Measurements from ENCODE around the gene CPNE4.

The CPNE4 gene

DNA sequence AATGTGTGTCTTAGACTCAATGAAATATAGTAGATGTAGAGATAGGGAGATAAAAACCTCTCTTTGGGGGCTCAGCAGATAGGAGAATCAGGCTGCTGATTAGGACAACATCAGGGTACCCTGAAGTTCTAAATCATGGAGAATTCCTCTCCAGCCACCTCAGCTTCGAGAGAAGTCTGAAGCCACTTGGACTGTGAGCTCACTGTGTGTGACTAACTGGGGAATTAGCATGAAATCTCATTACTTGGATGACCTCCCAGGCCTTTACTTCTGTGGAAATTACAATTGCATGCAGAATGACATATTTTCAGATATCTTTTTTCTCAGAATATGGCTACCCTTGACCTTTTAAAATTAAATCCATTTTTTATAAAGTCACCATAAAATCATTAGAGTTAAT, 404.0 kb downstream of the CPNE4 start:
- no peaks in the 10 kb centered on the region for H3K36me3 ChIP-seq (ENCODE audit: insufficient read depth, low read length)
- H3K9me3 ChIP-seq (ENCODE audit: control insufficient read depth, insufficient read depth, low read length), result no peaks in the 10 kb centered on the region
- no peak overlapping the region for H3K9ac ChIP-seq (ENCODE audit: low read depth, low read length)
- no peaks in the 10 kb centered on the region for H3K4me1 ChIP-seq (ENCODE audit: insufficient read depth, low read length)

DNA sequence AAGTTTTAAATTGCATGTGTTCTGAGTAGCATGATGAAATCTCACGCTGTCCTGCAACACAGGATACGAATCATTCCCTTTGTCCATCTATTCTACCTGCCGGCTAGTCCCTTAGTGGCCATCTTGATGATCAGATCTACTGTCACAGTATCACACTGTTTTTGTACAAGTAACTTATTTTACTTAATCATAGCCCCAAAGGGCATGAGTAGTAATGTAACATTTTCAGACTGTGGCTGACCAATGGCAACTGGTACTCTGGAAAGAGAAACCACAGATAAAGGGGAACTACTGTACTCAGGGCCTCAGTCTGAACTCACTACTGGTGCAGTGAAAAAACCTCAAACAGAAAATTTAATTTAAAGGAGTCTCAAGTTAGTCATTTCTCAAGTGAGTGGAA, 404.7 kb downstream of the CPNE4 start:
- Histone ChIP-seq H3K36me3 (ENCODE audit: insufficient read depth, low read length) (no peaks in the 10 kb centered on the region), H3K4me1 (ENCODE audit: insufficient read depth, low read length) (no peaks in the 10 kb centered on the region), H3K9me3 (ENCODE audit: control insufficient read depth, insufficient read depth, low read length) (no peaks in the 10 kb centered on the region), H3K9ac (ENCODE audit: low read depth, low read length) (no peak overlapping the region)

DNA sequence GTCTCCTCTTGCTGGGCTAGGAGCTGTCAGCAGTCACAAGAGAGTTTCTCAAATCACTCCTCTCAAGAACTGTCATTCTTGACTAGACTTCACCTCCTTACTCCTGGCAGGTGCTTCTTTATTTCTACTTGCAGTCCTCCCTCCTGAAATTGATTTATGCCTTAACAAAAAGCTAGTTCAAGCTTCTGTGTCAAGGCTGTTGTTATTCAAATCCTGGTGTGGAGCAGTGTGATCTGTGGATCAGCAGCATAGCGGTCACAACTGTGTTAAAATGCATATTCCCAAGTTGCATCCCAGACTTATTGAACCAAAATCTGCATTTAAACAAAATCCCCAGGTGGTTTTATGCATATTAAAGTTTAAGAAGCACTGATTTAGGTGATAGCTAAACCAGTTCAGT, 411.4 kb downstream of the CPNE4 start:
- no peaks in the 10 kb centered on the region; the same call in 1 of the 2 replicates for H3K4me1 ChIP-seq (ENCODE audit: insufficient read depth, low read length)
- H3K9ac ChIP-seq (ENCODE audit: low read depth, low read length), result no peak overlapping the region
- no peaks in the 10 kb centered on the region for H3K9me3 ChIP-seq (ENCODE audit: control insufficient read depth, insufficient read depth, low read length)
- no peaks in the 10 kb centered on the region; the same call in 1 of the 2 replicates for H3K36me3 ChIP-seq (ENCODE audit: insufficient read depth, low read length)

DNA sequence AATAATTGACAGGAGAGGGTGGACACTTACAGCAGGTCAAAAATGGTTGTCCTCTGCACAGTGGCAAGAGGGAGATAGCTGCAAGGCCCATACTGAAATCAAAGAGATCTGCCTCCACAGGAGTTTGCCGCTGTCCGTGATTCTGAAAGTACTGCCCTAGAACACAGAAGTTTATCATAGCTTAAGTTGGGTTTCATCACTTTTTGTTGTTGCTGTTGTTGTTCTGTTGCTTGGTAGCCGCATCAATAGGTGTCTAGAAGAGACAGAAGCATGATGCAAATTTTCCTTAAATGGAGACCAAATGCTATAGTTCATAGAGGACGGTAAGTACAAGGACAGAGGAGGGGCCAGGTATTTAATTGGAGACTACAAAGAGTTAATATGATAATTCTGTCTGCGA, 412.1 kb downstream of the CPNE4 start:
- Histone ChIP-seq H3K36me3 (ENCODE audit: insufficient read depth, low read length) (no peaks in the 10 kb centered on the region; the same call in 1 of the 2 replicates), H3K9ac (ENCODE audit: low read depth, low read length) (no peak overlapping the region), H3K4me1 (ENCODE audit: insufficient read depth, low read length) (no peaks in the 10 kb centered on the region; the same call in 1 of the 2 replicates), H3K9me3 (ENCODE audit: control insufficient read depth, insufficient read depth, low read length) (no peaks in the 10 kb centered on the region)

DNA sequence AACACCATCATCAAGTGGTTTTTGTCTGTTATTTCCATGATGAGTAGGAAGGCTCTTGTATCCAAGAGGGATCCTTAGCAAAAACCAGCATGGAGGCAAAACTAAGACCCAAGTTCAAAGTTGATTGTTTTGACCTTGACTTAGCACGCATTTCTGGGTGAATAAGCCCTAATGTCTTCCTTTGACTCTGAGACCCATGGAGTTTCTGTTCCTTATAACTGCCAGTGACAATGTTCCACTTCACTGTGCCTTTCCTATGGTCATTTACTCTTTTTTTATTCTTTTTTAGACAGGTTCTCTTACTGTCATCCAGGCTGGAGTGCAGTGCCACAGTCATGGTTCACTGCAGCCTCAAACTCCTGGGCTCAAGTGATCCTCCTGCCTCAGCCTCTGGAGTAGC, 413.8 kb downstream of the CPNE4 start:
- no peaks in the 10 kb centered on the region; the same call in 1 of the 2 replicates for H3K4me1 ChIP-seq (ENCODE audit: insufficient read depth, low read length)
- H3K9ac ChIP-seq (ENCODE audit: low read depth, low read length), result no peak overlapping the region
- no peaks in the 10 kb centered on the region for H3K9me3 ChIP-seq (ENCODE audit: control insufficient read depth, insufficient read depth, low read length)
- no peaks in the 10 kb centered on the region; the same call in 1 of the 2 replicates for H3K36me3 ChIP-seq (ENCODE audit: insufficient read depth, low read length)

DNA sequence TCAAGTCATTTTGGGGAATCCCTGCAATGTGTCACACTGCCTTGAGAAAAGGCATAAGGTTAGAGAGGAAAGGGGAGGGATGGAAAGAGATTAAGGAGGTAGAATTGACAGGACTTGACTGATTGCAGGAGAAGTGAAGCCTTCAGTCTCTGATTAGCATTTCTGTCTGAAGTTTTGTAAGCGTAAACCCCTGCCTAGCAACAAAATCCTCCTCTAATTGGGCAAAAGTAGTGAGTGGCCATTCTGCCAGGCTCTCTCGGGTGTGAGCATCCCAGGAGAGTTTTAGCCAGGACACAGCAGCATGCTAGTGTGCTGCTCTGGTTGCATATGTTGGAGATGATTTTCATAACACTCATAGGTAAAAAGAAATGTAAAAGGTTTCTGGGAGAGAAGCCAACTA, 415.0 kb downstream of the CPNE4 start:
- H3K9me3 ChIP-seq (ENCODE audit: control insufficient read depth, insufficient read depth, low read length), result no peaks in the 10 kb centered on the region
- H3K9ac ChIP-seq (ENCODE audit: low read depth, low read length), result no peak overlapping the region
- no peaks in the 10 kb centered on the region; the same call in 1 of the 2 replicates for H3K36me3 ChIP-seq (ENCODE audit: insufficient read depth, low read length)
- no peaks in the 10 kb centered on the region; the same call in 1 of the 2 replicates for H3K4me1 ChIP-seq (ENCODE audit: insufficient read depth, low read length)

DNA sequence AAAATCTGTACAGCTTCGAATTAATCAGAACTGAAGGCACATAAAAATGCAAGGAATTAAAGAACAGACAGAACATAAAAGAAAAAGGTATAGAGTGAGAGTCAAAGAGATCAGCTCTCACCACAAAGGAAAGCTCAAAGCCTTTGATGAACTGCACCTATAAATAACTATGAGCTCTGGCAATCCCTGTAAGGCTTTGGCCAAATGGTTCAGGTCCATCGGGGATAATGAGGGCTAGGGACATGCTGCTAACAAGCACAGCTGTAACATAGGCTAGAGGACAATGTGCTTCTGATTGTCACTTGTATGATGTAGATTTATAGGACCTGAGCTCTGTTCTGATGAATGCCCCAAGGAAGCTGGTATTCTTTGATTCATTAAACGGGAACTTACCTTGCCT, 418.1 kb downstream of the CPNE4 start:
- no peaks in the 10 kb centered on the region; the same call in 1 of the 2 replicates for H3K36me3 ChIP-seq (ENCODE audit: insufficient read depth, low read length)
- no peaks in the 10 kb centered on the region for H3K9me3 ChIP-seq (ENCODE audit: control insufficient read depth, insufficient read depth, low read length)
- H3K9ac ChIP-seq (ENCODE audit: low read depth, low read length), result no peak overlapping the region
- H3K4me1 ChIP-seq (ENCODE audit: insufficient read depth, low read length), result no peaks in the 10 kb centered on the region

DNA sequence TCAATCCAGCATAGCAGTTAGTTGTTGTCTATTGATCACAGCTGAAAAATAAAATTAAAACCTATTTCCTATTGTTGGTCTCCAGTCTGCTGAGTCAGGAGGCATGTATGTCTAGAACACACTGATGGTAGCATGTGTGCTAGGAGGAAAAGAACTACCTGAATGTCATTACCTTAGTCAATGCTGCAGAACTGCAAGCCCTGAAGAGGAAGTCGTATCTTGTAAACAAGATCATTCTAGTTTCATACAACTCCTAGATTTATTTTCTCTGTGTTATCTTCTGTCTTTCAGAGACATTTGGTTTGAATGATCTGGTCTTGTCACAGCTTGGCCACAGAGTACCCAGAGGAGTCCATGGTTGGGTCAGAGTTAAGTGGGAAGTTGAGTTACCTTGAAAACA, 422.1 kb downstream of the CPNE4 start:
- no peaks in the 10 kb centered on the region for H3K9me3 ChIP-seq (ENCODE audit: control insufficient read depth, insufficient read depth, low read length)
- no peak overlapping the region for H3K9ac ChIP-seq (ENCODE audit: low read depth, low read length)
- H3K36me3 ChIP-seq (ENCODE audit: insufficient read depth, low read length), result no peaks in the 10 kb centered on the region
- no peaks in the 10 kb centered on the region for H3K4me1 ChIP-seq (ENCODE audit: insufficient read depth, low read length)

DNA sequence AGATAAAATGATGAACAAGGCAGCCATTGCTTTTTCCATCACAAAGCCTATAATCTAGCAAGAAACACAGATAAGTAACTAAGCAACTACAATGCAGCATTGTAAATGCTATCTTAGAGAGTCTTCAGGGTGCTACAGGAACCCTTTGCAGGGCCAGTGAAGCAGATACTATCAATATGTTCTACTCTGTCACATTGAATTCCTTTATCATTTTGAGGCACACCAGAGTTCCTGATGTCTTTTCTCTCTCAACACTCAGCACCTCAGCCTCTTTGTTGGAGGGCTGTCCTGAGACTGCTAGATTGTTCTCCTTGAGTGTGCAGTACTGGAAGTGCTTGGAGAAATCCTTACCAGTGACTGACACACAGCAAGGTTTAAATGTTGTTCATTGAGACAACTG, 424.6 kb downstream of the CPNE4 start:
- H3K36me3 ChIP-seq (ENCODE audit: insufficient read depth, low read length), result no peaks in the 10 kb centered on the region
- no peaks in the 10 kb centered on the region for H3K4me1 ChIP-seq (ENCODE audit: insufficient read depth, low read length)
- no peak overlapping the region for H3K9ac ChIP-seq (ENCODE audit: low read depth, low read length)
- no peaks in the 10 kb centered on the region for H3K9me3 ChIP-seq (ENCODE audit: control insufficient read depth, insufficient read depth, low read length)

DNA sequence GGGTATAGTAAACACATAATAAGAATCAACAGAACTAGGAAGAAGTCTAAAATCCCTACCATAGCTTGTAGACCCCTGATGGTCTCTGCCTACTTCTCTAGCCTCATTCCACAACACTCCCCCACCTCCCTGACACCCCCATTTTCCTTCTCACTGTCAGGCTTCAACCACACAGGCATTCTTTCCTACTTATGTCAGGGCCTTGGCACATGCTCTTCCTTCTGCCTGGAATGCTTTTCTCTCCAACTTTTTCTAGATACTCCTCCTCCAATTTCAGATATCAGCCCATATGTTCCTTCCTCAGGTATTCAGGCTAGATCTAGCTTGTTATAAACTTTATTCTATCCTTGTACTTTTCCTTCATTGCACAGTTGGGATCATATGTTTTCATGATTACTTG, 426.1 kb downstream of the CPNE4 start:
- Histone ChIP-seq H3K9ac (ENCODE audit: low read depth, low read length) (no peak overlapping the region), H3K9me3 (ENCODE audit: control insufficient read depth, insufficient read depth, low read length) (no peaks in the 10 kb centered on the region), H3K36me3 (ENCODE audit: insufficient read depth, low read length) (no peaks in the 10 kb centered on the region), H3K4me1 (ENCODE audit: insufficient read depth, low read length) (no peaks in the 10 kb centered on the region)

DNA sequence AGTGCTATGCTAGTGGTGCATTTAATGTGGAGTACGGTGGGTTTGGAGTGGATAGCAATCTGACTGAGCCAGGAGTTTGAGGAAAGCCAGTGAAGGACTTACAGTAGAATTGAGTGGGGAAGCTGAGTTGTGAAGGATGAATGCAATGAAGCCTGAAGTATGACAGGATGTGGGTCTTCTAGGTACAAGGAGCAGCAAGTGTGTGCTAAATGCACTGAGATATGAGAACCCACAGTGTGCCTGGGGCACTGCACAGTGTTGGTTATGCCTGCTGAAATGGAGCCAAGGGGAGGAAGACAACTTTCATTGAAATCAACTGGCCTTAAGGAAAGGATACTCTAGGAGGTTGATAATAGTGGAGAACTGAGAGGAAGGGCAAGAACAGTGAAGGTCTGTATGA, 426.5 kb downstream of the CPNE4 start:
- H3K4me1 ChIP-seq (ENCODE audit: insufficient read depth, low read length), result no peaks in the 10 kb centered on the region
- no peaks in the 10 kb centered on the region for H3K9me3 ChIP-seq (ENCODE audit: control insufficient read depth, insufficient read depth, low read length)
- H3K9ac ChIP-seq (ENCODE audit: low read depth, low read length), result no peak overlapping the region

DNA sequence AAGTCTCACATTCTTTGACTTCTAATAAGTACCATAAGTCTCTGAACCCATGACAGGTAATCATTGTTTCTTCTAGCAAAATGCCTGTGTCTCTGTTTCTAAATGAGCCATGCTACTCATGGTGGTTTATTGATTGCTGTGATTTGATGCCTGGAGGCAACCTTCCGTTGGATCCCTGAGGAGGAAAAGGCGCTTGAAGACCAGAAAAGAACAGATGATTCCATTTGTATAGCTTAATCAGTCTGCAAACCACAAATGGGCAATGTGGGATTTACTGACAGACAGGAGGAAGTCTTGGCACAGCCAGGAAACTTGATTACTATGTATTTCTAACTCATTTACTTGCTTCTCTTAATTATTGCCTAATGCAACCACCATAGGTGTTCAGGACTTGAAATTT, 428.9 kb downstream of the CPNE4 start:
- Histone ChIP-seq H3K9me3 (ENCODE audit: control insufficient read depth, insufficient read depth, low read length) (no peaks in the 10 kb centered on the region), H3K4me1 (ENCODE audit: insufficient read depth, low read length) (no peaks in the 10 kb centered on the region), H3K9ac (ENCODE audit: low read depth, low read length) (no peak overlapping the region), H3K36me3 (ENCODE audit: insufficient read depth, low read length) (no peaks in the 10 kb centered on the region)

More for the DNA sequence above, 426.5 kb downstream of the CPNE4 start:
- no peaks in the 10 kb centered on the region for H3K36me3 ChIP-seq (ENCODE audit: insufficient read depth, low read length)

DNA sequence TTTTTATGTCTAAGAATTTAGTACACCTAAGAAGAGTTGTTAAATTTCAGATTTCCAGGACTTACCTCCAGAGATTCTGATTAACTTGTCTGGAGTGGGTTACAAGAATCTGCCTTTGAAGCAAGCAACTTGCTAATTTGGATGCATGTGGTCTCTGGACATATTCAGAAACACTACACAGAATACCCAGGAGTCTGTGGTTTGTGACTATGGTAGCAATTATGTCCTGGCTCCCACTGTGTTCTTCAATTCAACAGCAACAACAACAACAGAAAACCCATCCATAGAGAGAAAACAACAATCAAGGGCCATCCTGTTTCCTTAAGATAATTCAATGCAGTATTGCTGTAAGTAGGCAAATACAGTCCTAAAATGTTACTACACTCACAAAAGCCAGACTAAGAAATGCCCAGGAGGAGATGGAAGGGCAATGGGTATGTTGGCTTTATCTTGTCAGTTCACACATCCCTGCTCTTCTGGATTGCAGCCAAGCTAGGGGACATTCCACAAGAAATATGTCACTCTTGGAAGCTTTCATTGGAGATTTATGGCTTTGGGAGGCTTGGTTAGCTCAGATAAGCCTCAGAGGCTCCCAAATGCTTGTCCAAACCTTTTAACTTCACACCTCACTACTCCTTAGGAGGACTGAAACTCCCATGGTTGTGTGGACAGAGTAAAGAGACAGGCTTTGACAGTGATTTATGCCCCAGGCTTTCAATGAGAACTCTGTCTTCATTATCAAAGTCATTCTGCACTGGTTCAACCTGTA, 432.6 kb downstream of the CPNE4 start:
- Histone ChIP-seq H3K4me1 (ENCODE audit: insufficient read depth, low read length) (no peaks in the 10 kb centered on the region), H3K9ac (ENCODE audit: low read depth, low read length) (no peak overlapping the region)

DNA sequence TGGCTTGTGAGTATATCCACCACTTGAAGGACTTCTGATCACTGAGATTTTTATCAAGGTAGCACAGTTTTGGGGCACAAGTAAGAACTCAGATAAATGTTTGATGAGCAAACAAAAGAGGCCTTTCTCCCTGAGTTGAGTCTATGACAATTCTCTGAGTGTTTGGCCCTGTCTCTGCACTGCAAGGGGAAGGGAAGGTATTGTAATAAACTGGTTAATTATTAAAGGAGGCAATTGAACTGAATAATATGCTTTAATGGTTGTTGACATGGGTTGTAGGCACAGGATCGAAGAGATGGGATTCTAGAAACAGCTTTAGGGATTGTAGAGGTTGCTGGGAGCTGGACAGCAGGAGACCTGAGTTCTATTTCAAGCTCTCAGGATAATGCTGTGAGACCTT, 437.0 kb downstream of the CPNE4 start:
- Histone ChIP-seq H3K36me3 (ENCODE audit: insufficient read depth, low read length) (no peaks in the 10 kb centered on the region), H3K4me1 (ENCODE audit: insufficient read depth, low read length) (no peaks in the 10 kb centered on the region), H3K9ac (ENCODE audit: low read depth, low read length) (no peak overlapping the region), H3K9me3 (ENCODE audit: control insufficient read depth, insufficient read depth, low read length) (no peaks in the 10 kb centered on the region)

More for the DNA sequence above, 432.6 kb downstream of the CPNE4 start:
- Histone ChIP-seq H3K9me3 (ENCODE audit: control insufficient read depth, insufficient read depth, low read length) (no peaks in the 10 kb centered on the region), H3K36me3 (ENCODE audit: insufficient read depth, low read length) (no peaks in the 10 kb centered on the region)

DNA sequence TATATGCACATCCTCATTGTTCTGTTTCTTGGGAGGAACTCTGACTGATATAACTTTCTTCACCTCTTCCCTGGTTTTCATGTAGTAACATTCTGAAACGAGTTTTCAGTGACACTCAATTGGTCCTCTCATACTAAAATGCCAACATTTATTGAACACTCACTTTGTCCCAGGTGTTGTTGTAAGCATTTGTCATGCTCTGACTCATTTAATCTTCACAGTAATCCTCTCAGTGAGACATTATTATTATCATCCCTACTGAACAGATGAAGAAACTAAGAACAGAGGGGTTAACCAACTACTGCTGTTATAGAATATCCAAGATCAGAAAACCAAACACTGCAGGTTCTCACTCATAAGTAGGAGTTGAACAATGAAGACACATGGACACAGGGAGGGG, 437.9 kb downstream of the CPNE4 start:
- no peaks in the 10 kb centered on the region for H3K9me3 ChIP-seq (ENCODE audit: control insufficient read depth, insufficient read depth, low read length)

More for the DNA sequence above, 437.9 kb downstream of the CPNE4 start:
- no peak overlapping the region for H3K9ac ChIP-seq (ENCODE audit: low read depth, low read length)
- no peaks in the 10 kb centered on the region for H3K4me1 ChIP-seq (ENCODE audit: insufficient read depth, low read length)
- H3K36me3 ChIP-seq (ENCODE audit: insufficient read depth, low read length), result no peaks in the 10 kb centered on the region
